GM19467 (cell line): ENCODE measurements around the gene PRKCQ.
"Not testable (repeated sequence)": the region's sequence is repeated elsewhere in the genome, so short reads cannot be mapped to it uniquely, and the experiment has no call there.

ENCODE experiments used
- ATAC-seq: cut with Tn5 transposase; IDR thresholded peaks from one replicate; pipeline ENCODE4 v1.9.1; 2021; ENCODE audit warnings: mild to moderate bottlenecking, moderate library complexity; ENCODE audit not compliant: unreplicated experiment

The PRKCQ gene

GRCh38 chr10:6597478-6597877, 17.4 kb upstream of the PRKCQ start:
- ATAC-seq, result no peak

GRCh38 chr10:6595499-6595898, 15.4 kb upstream of the PRKCQ start:
- ATAC-seq, result no peak

GRCh38 chr10:6593241-6593671, 13.2 kb upstream of the PRKCQ start:
- no peak for ATAC-seq

GRCh38 chr10:6592080-6592479, 12.0 kb upstream of the PRKCQ start:
- ATAC-seq, result no peak

GRCh38 chr10:6591668-6592067, 11.6 kb upstream of the PRKCQ start:
- no peak for ATAC-seq

- ATAC-seq, result no peak
Observed at GRCh38 chr10:6590100-6590499, 10.0 kb upstream of the PRKCQ start.

GRCh38 chr10:6589287-6590094, 9.4 kb upstream of the PRKCQ start:
- no peak for ATAC-seq

GRCh38 chr10:6588845-6589244, 8.8 kb upstream of the PRKCQ start:
- ATAC-seq, result no peak

- ATAC-seq, result no peak
Observed at GRCh38 chr10:6588082-6588481, 8.0 kb upstream of the PRKCQ start.

GRCh38 chr10:6586501-6586900, 6.4 kb upstream of the PRKCQ start:
- ATAC-seq, result no peak

GRCh38 chr10:6583447-6583846, 3.4 kb upstream of the PRKCQ start:
- no peak for ATAC-seq

GRCh38 chr10:6582913-6583312, 2.8 kb upstream of the PRKCQ start:
- not testable (repeated sequence) for ATAC-seq

- ATAC-seq, result no peak
Observed at GRCh38 chr10:6582298-6582697, 2.2 kb upstream of the PRKCQ start.

GRCh38 chr10:6581778-6582228, 1.7 kb upstream of the PRKCQ start:
- no peak for ATAC-seq

GRCh38 chr10:6581223-6581622, 1.1 kb upstream of the PRKCQ start:
- not testable (repeated sequence) for ATAC-seq

GRCh38 chr10:6580279-6581029, 378 bp upstream of the PRKCQ start:
- peak; percentile 91 for ATAC-seq

- ATAC-seq, result no peak
Observed at GRCh38 chr10:6579183-6579903, 733 bp downstream of the PRKCQ start.

GRCh38 chr10:6578795-6579182, 1.3 kb downstream of the PRKCQ start:
- no peak for ATAC-seq

- no peak for ATAC-seq
Observed at GRCh38 chr10:6578251-6578771, 1.8 kb downstream of the PRKCQ start.

GRCh38 chr10:6576326-6576725, 3.8 kb downstream of the PRKCQ start:
- no peak for ATAC-seq

- ATAC-seq, result no peak
Observed at GRCh38 chr10:6574664-6575176, 5.4 kb downstream of the PRKCQ start.
